OCI-LY7 (cell line): ENCODE measurements around the gene ING2. TPM values are rescaled to one million over a fixed set of nuclear protein-coding genes. Genes with fewer than 3 reads are reported as not detected.

Experiments
- BruUV-seq: library from RNA; stranded (reverse); fragments of 400-500 nt; replicated peaks from 2 replicates; lab custom pipeline; 2021; lab: Mats Ljungman, UMichigan
- CTCF ChIA-PET: fragments of 300-600 bp; sonication (Branson Sonifier 250); formaldehyde crosslinking; loops from one replicate; lab custom pipeline; 2022; ENCODE audit warnings: antibody characterized with exemption; ENCODE audit not compliant: unreplicated experiment; lab: Charles Lee
- POLR2A ChIA-PET: fragments of 300-600 bp; sonication (Branson Sonifier 250); formaldehyde crosslinking; loops from one replicate; lab custom pipeline; 2022; ENCODE audit warnings: antibody characterized with exemption; lab: Charles Lee
- DNase-seq: peaks from one replicate; pipeline ENCODE4 v3.0.0-alpha.2; 2015; ENCODE audit warnings: low spot score
- H2AFZ ChIP-seq: fragments of 200-600 bp; sonication (generic), shearing (Covaris generic); 2 replicates; pipeline ENCODE4 v1.6.1; 2014; ENCODE audit warnings: mild to moderate bottlenecking, antibody characterized with exemption, low read length, moderate library complexity
- H3K27ac ChIP-seq: fragments of 200-600 bp; sonication (generic); 2 replicates; pipeline ENCODE4 v1.5.1; 2014; ENCODE audit warnings: mixed run types, low read depth, mild to moderate bottlenecking, moderate library complexity, low read length, inconsistent platforms; ENCODE audit not compliant: poor library complexity, severe bottlenecking
- H3K36me3 ChIP-seq: fragments of 200-600 bp; sonication (generic); 2 replicates; pipeline ENCODE4 v1.6.1; 2014; ENCODE audit warnings: mild to moderate bottlenecking, antibody characterized with exemption, low read length, moderate library complexity, mixed read lengths; ENCODE audit not compliant: insufficient read depth
- H3K4me1 ChIP-seq: fragments of 200-600 bp; sonication (generic); 2 replicates; pipeline ENCODE4 v1.5.1; 2014; ENCODE audit warnings: mild to moderate bottlenecking, low read length; ENCODE audit not compliant: insufficient read depth, poor library complexity, severe bottlenecking
- H3K4me2 ChIP-seq: fragments of 200-600 bp; sonication (generic); 2 replicates; pipeline ENCODE4 v1.6.1; 2014; ENCODE audit warnings: mild to moderate bottlenecking, low read length
- H3K4me3 ChIP-seq: fragments of 200-600 bp; sonication (generic); 2 replicates; pipeline ENCODE4 v1.5.1; 2014; ENCODE audit warnings: mild to moderate bottlenecking, low read depth, low read length; ENCODE audit not compliant: poor library complexity, severe bottlenecking
- H3K79me2 ChIP-seq: fragments of 200-600 bp; sonication (generic); 2 replicates; pipeline ENCODE4 v1.6.1; 2016; ENCODE audit warnings: low read depth, mild to moderate bottlenecking, low read length, moderate library complexity, mixed read lengths; ENCODE audit not compliant: insufficient read depth
- H3K9me2 ChIP-seq: fragments of 200-600 bp; sonication (generic); 2 replicates; pipeline ENCODE4 v1.6.1; 2016; ENCODE audit warnings: mild to moderate bottlenecking, low read length, mixed read lengths; ENCODE audit not compliant: insufficient read depth
- H3K9me3 ChIP-seq: fragments of 200-600 bp; sonication (generic); 2 replicates; pipeline ENCODE4 v1.6.1; 2014; ENCODE audit warnings: mild to moderate bottlenecking, mixed run types, low read length, mixed read lengths
- H4K20me1 ChIP-seq: fragments of 200-600 bp; sonication (generic); 2 replicates; pipeline ENCODE4 v1.6.1; 2014; ENCODE audit warnings: mild to moderate bottlenecking, antibody characterized with exemption, low read length, moderate library complexity, mixed read lengths; ENCODE audit not compliant: insufficient read depth
- CTCF ChIP-seq: fragments of 200-600 bp; sonication (generic); conservative IDR thresholded peaks from 2 replicates; pipeline ENCODE4 v1.5.1; 2014; ENCODE audit warnings: mild to moderate bottlenecking, antibody characterized with exemption, low read length, moderate library complexity, mixed read lengths
- EZH2phosphoT487 ChIP-seq: fragments of 200-600 bp; sonication (generic); IDR thresholded peaks from 2 replicates; pipeline ENCODE4 v1.6.1; 2018; ENCODE audit warnings: low read depth, borderline replicate concordance, mild to moderate bottlenecking, mixed run types, antibody characterized with exemption, low read length, moderate library complexity, mixed read lengths
- intact Hi-C: fragments of 100-400 bp; cut with micrococcal nuclease; formaldehyde crosslinking; loops from one replicate; pipeline ENCODE4 v1.10.0; 2022; ENCODE audit not compliant: unreplicated experiment
- total RNA-seq, 2 experiments: library from RNA; depleted of rRNA in 1 of 2; stranded (reverse); fragments of >200 nt in 1 of 2; shearing (Covaris generic) in 1 of 2; gene quantifications; 2 replicates each; pipeline ENCODE4 v1.2.3, GENCODE V29; 2014 to 2022

The ING2 gene
- total RNA-seq, 2 experiments from 2014 or later, result 23.3 to 26.0 TPM

GRCh38 chr4:183515411-183515810 is 10.6 kb downstream of the ING2 start:
- no peak overlapping the region for H3K4me3 ChIP-seq
- intact Hi-C loops, result no loop called here
- no peak overlapping the region for H2AFZ ChIP-seq
- H3K9me3 ChIP-seq, result no peaks in the 10 kb centered on the region
- CTCF ChIA-PET, result no interaction called here
- H4K20me1 ChIP-seq, result peaks cover 8% of the 10 kb centered on the region; the same call in 1 of the 2 replicates
- no TSS peak for BruUV-seq
- POLR2A ChIA-PET, result interaction anchor here (0.7 kb wide), 1 partner anchor 405 kb away, joined by 3 read pairs; no protein-coding TSS in a partner anchor
- DNase-seq, result no peak
- peaks cover 36% of the 10 kb centered on the region for H3K36me3 ChIP-seq
- H3K27ac ChIP-seq, result no peak overlapping the region
- peaks cover 5% of the 10 kb centered on the region for H3K4me1 ChIP-seq
- peaks cover 18% of the 10 kb centered on the region; the same call in 1 of the 2 replicates for H3K79me2 ChIP-seq
- TF ChIP-seq CTCF (no peak), EZH2phosphoT487 (no peak)
- no peak overlapping the region for H3K4me2 ChIP-seq
- no peaks in the 10 kb centered on the region for H3K9me2 ChIP-seq

- peaks cover 19% of the 10 kb centered on the region for H3K36me3 ChIP-seq
- intact Hi-C loops, result no loop called here
- no peak overlapping the region for H2AFZ ChIP-seq
- 0 out of 2 replicates have a peak, but pooled peaks cover 2% of the 10 kb centered on the region for H3K79me2 ChIP-seq
- no peak for DNase-seq
- H3K9me3 ChIP-seq, result no peaks in the 10 kb centered on the region
- H3K27ac ChIP-seq, result no peak overlapping the region
- no peak for TF ChIP-seq CTCF
- no peak for TF ChIP-seq EZH2phosphoT487
- H3K4me3 ChIP-seq, result no peak overlapping the region
- H3K9me2 ChIP-seq, result no peaks in the 10 kb centered on the region
- BruUV-seq, result no TSS peak
- H3K4me1 ChIP-seq, result peaks cover 5% of the 10 kb centered on the region
- no peak overlapping the region for H3K4me2 ChIP-seq
- no peaks in the 10 kb centered on the region for H4K20me1 ChIP-seq
- ChIA-PET POLR2A (no interaction called here), CTCF (interaction anchor here (0.6 kb wide), 1 partner anchor 202 kb away, joined by 4 read pairs; no protein-coding TSS in a partner anchor)
Measured at GRCh38 chr4:183517194-183517593, 12.3 kb downstream of the ING2 start.

GRCh38 chr4:183517781-183518180 is 12.9 kb downstream of the ING2 start:
- Histone ChIP-seq H3K79me2 (no peaks in the 10 kb centered on the region), H4K20me1 (no peaks in the 10 kb centered on the region), H3K9me3 (no peaks in the 10 kb centered on the region), H3K27ac (no peak overlapping the region), H3K4me2 (no peak overlapping the region), H3K9me2 (no peaks in the 10 kb centered on the region), H3K4me3 (no peak overlapping the region), H3K4me1 (peaks cover 5% of the 10 kb centered on the region), H2AFZ (no peak overlapping the region), H3K36me3 (peaks cover 13% of the 10 kb centered on the region)
- TF ChIP-seq EZH2phosphoT487, result no peak
- TF ChIP-seq CTCF, result no peak
- DNase-seq, result no peak
- no TSS peak for BruUV-seq
- ChIA-PET CTCF (no interaction called here), POLR2A (no interaction called here)
- intact Hi-C loops, result no loop called here
